GM21825 (cell line): Measurements from ENCODE around the gene NDUFA13.

Source experiments
- ATAC-seq: cut with Tn5 transposase; IDR thresholded peaks from one replicate; pipeline ENCODE4 v1.9.1; 2021; ENCODE audit warnings: mild to moderate bottlenecking, moderate library complexity; ENCODE audit not compliant: unreplicated experiment

NDUFA13 gene

GRCh38 chr19:19566306-19566705 is 50.3 kb downstream of the NDUFA13 start:
- no peak for ATAC-seq

- ATAC-seq = no peak
These were observed 51.4 kb downstream of the NDUFA13 start for GRCh38 chr19:19567391-19567790.

GRCh38 chr19:19568802-19569756 is 53.1 kb downstream of the NDUFA13 start:
- no peak for ATAC-seq

- ATAC-seq = no peak
These were observed 54.5 kb downstream of the NDUFA13 start for GRCh38 chr19:19570571-19570970.

GRCh38 chr19:19571071-19571786 is 55.2 kb downstream of the NDUFA13 start:
- ATAC-seq = no peak

GRCh38 chr19:19575411-19575810 is 59.4 kb downstream of the NDUFA13 start:
- ATAC-seq = no peak
